Activated T-helper 1 cell treated with Interleukin-2 at 50 U/mL for 16 hours (primary cell): ENCODE measurements around the gene OPN4.
"Not testable (repeated sequence)": the region's sequence is repeated elsewhere in the genome, so short reads cannot be mapped to it uniquely, and the experiment has no call there.

Experiments used
- DNase-seq: peaks from one replicate; pipeline ENCODE4 v3.0.0-alpha.2; 2020; ENCODE audit warnings: low read depth

Gene OPN4, protein sequence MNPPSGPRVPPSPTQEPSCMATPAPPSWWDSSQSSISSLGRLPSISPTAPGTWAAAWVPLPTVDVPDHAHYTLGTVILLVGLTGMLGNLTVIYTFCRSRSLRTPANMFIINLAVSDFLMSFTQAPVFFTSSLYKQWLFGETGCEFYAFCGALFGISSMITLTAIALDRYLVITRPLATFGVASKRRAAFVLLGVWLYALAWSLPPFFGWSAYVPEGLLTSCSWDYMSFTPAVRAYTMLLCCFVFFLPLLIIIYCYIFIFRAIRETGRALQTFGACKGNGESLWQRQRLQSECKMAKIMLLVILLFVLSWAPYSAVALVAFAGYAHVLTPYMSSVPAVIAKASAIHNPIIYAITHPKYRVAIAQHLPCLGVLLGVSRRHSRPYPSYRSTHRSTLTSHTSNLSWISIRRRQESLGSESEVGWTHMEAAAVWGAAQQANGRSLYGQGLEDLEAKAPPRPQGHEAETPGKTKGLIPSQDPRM

GRCh38 chr10:86654411-86655172, at the start of gene OPN4:
TSS of gene OPN4 (plus strand) at chr10:86654547. CDS start at chr10:86654784, 237 bp downstream.
- DNase-seq = no peak

DNA sequence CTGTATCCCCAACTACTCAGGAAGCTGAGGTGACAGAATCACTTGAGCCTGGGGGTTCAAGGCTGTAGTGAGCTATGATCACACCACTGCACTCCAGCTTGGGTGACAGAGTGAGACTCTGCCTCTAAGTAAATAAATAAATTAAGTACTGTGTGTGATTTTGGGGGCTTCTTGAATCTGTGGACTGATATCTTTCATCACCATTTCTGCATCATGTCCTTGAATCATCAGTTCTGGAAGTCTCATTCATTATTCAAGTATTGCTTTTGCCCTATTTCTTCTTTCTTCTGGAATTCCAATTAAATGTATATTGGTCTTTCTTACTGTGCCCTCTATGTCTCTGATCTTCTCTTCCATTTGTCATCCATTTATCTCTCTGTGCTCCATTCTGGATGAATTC, 46.7 kb upstream of the OPN4 start:
- DNase-seq = no peak

DNA sequence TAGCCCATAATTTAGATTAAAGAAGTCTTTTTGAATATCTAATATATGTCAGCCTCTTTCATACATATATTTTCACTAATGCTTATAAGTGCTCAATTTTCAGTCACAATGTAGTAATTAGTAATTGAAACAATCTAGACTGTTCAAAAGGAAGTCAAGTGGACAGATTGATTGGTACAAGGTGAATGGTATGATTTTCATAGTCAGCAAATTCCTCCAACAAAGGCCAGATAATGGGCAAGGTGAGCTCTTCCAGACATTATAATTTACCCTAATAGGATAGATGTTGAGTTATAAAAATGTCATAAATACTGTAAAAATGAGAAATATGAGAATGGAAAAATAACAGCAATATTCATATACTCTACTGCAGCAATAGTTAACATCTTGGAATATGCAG, 44.4 kb upstream of the OPN4 start:
- DNase-seq = no peak

DNA sequence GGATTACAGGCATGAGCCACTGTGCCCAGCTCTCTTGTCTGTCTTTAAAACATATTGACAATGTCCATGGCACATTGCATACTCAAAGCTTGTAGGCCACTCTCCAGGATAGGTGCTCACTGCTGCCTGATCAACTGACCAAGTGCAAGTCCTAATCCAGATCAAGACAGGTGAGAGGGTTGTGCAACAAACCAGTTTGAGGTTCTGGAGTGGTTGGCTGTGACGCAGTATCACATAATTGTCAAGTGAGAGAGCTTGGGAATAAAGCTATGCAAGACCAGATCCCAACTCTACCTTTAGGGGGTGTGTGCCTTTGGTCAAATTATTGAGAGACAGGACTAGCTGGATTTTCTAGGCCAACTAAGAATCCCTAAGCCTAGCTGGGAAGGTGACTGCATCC, 43.0 kb upstream of the OPN4 start:
- no peak for DNase-seq

- no peak for DNase-seq
Observed at GRCh38 chr10:86613096-86613495, 41.3 kb upstream of the OPN4 start.

DNA sequence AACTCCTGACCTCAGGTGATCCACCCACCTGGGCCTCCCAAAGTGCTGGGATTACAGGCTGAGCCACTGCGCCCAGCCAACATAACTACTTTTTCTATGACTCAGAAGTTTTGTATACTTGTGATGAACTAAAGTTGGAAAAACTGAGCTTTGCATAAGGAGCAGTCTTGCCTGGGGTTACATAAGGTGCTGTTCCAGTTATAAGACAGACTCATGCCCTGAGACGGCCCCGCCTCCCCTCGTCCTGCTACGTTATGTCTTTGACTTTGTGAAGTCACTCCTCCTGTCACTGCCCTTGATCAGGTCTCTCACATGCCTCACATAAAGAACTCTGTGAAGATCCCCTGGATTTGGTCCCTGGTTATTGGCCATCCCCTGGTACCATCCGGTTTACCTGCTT, 40.4 kb upstream of the OPN4 start:
- DNase-seq = no peak

DNA sequence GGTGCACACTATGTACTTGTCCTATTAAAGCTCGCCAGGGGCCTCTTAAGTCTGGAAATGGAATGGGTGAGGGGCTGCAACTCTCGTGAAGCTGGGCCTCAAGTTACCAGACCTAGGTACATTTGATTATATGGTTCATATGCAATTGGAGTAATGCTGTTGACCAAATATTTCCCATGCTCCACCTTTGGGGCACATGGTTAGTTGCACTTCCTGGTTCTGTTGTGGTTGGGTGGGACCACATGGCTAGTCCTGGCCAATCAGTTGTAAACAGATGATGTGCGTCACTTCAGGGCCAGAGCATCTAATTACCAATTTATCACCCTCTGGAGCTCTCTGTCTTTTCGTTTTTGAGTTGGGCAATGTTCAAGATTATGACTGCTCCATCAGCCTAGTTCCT, 39.5 kb upstream of the OPN4 start:
- no peak for DNase-seq

- not testable (repeated sequence) for DNase-seq
Observed at GRCh38 chr10:86617278-86617677, 37.1 kb upstream of the OPN4 start.

- no peak for DNase-seq
Observed at GRCh38 chr10:86628311-86628710, 26.0 kb upstream of the OPN4 start.

DNA sequence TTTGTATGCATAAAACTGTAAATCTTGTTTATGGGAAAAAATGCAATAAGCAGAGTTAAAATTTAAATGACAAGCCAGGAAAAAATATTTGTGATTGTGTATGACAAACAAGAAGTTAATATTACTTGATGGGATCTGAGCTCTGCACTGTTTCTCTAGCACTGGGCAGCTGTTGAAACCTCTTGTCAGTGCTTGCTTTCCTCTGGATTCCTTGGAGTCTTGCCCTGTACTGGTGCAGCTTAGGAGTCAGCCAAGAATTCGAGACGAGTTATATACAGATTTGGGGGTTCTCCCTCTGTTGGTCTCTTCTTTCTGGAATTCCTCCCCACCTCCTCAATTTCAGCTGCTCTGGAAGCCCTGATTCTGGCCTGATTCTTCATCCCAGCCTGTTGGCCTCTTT, 24.3 kb upstream of the OPN4 start:
- no peak for DNase-seq

DNA sequence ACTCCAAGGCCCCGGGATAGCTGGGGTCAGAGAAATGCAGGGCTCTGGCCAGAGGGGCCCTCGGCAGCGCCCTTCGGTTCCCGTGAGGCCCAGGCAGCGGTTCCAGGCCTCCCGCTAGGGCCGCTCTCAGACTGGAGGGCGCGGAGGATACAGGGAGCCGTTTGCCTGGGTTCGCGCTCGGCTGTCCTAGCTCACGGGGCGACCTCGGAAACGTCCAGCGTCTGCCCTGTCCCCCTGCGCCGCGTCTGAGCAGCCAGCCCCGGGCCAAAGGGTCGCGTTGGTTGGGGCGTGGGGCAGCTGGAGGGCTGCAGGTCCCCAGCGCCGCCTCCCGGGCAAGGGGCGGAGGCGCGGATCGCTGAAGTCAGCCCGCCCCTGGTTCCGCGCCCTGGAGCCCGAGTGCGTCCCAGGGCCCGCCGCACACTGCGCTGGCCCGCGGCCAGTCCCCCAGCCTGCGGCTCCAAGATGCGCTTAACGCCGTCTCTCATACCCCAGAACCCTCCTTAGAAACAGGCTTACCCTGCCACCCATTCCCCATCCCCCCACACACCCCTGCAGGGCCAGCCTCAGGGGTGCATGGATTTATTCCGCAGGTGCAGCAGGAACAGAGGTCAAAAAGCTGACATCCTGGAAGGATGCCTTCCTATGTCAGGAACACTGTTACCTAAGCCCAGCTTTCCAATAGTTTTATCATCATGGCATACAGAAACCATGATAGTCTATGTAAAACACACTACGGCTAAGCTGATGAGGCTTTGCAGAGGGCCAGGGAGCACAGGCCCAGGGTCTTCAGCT, 22.1 kb upstream of the OPN4 start:
- DNase-seq = no peak

DNA sequence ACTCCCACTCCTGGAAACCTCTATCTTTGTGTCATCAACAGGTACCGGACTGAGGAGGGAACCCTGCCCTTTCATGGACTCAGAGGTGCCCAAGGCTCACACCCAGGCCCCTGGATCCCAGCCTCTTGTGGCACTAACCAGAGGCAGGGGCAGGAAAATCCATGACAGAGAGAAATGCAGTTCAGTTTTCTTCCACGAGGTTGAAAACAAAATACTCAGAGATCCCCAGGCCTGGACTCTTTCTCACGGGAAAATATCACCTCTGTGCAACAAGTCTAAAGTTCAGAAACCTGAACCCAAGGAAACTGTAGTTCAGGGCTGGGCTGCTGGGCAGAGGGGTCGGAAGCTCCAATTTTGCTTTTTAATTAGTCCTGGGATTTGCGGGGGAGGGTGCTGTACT, 21.4 kb upstream of the OPN4 start:
- no peak for DNase-seq

DNA sequence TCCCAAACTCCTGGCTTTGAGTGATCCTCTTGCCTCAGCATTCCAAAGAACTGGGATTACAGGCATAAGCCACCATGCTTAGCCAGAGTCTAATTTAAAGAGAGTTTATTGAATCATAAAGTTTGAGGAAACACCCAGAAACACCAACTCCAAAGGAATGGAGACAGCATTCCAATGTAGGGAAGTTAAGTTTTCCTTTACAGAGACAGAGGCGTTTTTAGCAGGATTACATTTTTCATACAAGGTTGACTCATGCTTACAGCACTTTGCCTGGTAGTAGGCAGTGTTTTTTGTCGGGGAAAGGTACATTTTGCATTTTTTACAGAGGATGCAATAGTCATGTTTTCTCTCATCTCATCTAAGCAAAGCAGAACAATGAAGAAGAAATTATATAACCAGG, 18.9 kb upstream of the OPN4 start:
- DNase-seq = no peak

GRCh38 chr10:86636311-86636710, 18.0 kb upstream of the OPN4 start:
- no peak for DNase-seq

- no peak for DNase-seq
Observed at GRCh38 chr10:86642021-86642420, 12.3 kb upstream of the OPN4 start.

DNA sequence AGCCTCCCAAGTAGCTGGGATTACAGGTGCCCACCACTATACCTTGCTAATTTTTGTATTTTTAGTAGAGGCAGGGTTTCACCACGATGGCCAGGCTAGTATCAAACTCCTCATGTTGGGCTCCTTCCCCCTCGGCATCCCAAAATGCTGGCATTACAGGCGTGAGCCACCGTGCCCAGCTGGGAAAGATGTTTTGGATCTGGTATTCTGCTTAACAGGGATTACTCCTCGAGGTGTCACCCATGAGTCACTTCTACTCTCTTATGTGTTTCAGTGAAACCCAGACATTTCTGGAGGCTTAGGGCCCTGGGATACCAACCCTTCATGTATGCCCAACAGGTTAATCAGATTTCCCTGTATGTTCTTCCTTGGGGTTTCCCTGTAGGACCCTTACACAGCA, 11.8 kb upstream of the OPN4 start:
- no peak for DNase-seq

DNA sequence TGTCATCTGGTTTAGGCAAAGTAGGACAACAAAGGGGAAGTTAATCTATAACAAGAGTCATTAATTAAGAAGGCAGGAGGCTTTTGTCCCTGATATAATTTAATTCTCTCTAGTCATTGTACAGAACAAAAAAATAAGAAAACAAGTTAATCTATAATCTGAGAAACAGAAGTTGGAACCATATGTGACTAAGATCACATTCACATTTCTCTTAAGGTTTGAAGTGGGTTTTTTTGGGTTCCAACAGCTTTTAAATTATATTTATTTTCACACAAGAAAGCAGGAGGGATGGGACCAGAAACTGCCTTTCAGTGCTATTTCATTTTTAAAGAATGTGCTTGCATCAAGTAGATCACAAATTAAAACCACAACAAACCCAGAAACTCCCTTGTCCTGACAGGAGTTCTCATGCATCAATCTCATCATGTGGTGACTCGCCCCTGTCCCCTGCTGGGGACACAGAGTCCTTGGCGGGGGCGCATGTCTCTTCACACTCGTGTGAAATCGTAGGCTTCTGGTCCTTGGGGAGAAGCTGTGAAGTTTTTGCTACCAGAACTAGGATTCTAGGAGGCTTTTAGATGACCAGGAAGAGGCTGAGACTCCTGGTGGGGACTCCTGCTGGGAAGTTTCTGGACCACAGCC, 10.1 kb upstream of the OPN4 start:
- DNase-seq = no peak

DNA sequence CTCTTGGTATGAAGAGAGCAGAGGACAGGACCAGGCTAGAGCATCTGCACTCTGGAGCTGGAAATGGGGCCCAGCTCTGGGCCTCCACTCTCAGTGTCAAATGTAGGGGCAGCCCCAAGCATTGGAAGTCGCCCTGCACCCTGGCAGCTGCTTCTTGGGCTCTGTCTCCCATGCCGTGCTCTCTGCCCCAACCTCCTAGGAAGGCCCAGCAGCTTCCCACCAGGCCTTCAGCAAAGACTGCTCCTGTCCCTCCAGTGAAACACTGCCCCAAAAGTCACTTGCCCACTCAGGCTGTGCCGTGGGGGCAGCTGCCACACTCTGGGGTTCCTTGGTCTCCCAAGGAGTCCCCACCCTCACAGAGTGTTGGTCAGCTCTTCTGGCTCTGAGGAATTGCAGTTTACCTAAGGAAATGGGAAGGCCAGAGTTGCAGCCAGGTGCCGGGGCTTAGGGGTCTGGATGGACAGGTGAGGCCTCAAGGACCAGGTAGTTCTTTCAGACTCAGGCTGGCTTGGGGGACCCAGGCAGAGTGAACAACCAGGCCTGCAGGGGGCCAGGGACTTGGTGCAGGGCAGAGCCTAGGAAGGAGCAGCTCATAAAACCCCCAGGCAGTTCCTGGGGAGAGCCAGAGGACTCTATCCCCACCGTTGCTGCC, 9.4 kb upstream of the OPN4 start:
- no peak for DNase-seq

GRCh38 chr10:86645621-86646165, 8.7 kb upstream of the OPN4 start:
- DNase-seq = not testable (repeated sequence)

DNA sequence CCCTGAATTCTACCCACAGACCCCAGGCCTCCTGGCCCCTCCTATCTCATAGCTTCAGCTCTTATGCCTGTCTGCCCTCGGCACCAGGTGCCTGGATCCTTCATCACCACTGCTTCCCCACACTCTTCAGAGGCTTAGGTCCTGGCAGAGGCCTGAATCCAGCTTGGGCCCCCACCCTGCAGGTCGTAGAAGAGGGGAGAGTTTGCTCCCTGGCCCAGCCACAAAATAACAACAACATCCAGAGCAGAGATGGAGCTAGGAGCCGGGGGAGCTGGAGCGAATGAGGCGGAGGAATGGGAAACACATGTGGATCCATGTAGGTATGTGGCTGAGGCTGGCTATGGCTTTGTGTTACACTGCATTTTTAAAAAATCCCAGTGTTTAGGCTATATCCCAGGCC, 7.8 kb upstream of the OPN4 start:
- no peak for DNase-seq

GRCh38 chr10:86646933-86647332, 7.4 kb upstream of the OPN4 start:
- no peak for DNase-seq
